Stimulated activated CD8-positive, alpha-beta memory T cell treated with anti-CD3 and anti-CD28 coated beads, Interleukin-7, amount 100 ng/mL, for 24 hours (primary cell): ENCODE results near the gene RNF223.
"Not testable (repeated sequence)": the region's sequence is repeated elsewhere in the genome, so short reads cannot be mapped to it uniquely, and the experiment has no call there.

Source experiments
- DNase-seq: peaks from one replicate; pipeline ENCODE4 v3.0.0-alpha.2; 2020; ENCODE audit warnings: low read depth

Gene RNF223

DNA sequence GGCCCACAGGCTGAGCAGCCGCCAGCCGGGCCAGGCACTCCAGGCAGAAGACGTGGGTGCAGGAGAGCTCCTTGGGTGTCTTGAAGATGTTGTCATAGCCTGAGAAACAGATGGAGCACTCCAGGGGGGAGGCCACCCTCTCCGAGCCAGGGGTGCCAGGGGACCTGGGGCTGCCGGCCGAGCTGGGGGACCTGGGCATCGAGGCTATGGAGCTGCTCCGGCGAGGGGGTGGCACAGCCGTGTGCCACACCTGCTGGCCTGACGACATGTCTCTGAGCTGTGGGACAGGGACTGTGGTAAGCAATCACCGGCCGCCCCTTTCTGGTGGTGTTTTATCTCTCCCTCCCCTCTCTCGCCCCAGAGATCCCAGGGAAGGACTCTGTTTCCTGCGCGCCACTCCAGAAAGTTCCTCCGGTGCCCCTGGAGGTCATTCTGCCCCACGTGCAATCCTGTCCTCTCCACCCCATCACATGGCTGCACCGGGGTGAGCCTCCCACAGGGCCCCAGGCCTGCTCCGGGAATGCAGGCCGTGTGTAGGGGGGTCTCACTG, 1.7 kb downstream of the RNF223 start:
- no peak for DNase-seq

DNA sequence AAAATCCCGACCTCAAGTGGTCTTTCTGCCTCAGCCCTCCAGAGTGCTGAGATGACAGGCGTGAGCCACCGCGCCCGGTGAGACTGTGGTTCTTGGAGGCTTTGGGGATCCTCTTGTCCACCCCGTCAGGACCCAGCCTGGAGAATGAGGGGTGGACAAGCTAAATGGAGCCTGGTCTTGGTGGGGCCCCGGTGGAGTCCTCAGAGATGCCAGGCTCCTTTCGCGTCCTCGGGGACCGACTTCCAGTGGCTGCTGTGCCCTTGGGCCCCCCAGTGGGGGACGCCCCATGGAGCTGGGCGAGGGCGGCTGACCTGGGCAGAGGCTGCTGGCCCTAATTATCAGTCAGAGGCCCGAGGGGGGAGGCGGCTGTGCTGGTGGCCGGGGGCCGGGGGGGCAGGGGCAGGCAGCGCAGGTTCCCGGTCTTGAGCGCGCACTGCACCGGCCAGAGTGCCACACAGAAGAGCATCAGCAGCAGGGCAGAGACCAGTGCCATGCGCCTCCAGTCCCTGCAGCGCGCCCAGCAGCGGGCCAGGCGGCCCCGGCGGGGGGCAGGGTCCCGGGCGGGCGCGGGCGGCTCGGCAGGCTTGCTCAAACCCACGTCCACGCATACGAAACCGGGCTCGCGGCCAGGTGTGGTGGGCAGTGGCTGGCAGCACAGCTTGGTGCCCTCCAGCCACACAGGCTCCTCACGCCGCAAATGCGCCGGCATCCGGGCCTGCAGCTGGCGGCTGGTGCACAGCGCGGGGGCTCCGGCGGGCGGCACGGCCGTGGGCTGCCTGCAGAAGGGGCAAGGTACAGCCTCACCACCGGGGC, 2.4 kb downstream of the RNF223 start:
- no peak for DNase-seq

DNA sequence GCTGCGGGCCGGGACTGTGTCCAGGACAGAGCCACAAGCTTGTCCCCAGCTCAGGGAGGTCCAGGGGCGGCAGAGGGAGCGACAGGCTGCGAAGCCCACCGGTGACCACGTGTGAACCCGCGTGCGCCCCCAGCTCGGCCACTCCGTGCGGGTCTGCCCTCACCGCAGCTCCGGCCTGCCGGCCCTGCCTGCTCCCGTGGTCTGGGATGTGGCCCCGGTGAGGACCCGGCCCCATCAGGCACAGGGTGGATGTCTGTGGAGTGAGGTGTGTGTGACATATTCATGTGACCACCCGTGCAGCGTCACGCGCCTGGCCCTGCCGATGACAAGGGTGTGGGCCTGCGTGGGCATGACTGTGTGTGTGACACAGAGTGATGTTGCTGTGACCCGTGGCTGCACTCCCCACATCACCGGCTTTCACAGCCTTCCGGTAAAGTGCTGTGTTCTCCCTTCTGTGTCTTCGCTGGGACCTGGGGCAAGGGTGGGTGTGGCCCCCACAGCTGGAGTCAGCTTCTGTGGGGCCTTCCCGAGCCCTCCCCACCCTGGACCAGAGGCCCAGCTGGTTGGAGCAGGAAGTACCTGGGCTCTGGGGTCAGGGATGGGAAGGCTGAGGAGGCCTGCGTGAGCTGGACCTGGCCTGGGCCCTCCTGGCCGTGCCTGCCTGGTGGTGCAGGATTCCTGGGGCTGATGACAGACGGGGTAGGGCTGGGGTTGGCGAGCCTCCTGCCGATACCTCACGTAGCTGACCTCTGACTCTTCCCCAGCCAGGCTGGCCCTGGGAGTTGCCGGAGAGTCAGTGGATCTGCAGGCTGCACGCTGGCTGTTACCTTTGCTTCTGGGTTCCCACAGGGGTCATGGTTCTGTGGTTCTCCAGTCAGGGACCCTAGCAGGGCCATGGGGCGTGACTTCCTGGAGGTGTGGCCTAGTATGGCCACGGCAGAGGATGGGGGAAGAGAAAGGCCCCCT, 4.1 kb downstream of the RNF223 start:
- DNase-seq: no peak

DNA sequence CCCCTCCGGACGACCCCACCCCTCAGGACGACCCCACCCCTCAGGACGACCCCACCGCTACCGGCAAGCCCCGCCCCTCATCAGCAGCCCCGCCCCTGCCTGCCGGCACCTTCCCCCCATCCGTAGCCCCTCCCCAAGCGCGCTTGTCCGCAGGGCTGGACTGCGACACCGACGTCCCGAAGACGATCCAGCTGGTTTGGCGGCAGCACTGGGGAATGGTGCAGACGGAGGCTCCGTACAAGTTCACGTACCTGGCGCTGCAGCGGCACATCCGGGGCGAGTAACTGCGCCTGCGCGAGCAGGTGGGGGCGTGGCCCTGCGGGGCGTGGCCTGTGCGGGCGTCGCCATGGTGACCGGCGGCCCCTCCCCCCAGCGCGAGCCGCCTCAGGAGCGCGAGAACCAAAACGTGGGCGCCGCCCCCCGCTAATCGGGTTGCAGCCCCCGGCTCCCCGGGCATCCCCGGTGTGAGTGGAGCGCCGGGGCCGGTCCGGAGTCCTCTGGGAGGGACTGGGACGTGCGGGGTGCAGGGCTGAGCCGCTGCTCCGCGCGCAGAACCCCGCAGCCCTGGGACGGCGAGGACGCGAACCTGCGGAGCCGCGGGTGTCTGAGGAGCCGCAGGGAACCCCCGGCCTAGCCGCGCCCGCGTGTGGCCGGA, 4.9 kb downstream of the RNF223 start:
- peak; percentile 75 for DNase-seq

DNA sequence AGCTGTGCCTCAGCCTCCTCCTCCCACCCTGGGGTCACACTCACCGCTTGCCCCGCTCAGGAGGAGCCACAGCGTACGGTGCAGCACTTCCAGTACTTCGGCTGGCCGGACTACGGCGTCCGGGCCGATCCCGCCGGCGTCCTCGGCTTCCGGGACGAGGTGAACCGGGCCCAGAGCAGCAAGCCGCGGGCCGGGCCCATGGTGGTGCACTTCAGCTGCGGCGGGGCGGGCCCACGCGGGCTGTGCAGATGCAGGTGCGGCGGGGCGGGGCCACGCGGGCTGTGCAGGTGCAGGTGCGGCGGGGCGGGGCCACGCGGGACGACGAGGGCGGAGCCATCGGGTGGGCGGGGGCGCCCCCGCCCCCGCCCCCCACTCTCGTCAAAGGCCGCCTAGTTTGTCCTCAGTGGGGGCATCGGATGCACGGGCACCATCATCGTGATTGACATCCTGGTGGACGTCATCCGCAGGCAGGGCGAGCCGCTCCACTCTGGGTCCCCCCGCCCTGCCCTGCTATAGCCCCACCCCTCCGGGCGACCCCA, 5.5 kb downstream of the RNF223 start:
- DNase-seq: no peak

DNA sequence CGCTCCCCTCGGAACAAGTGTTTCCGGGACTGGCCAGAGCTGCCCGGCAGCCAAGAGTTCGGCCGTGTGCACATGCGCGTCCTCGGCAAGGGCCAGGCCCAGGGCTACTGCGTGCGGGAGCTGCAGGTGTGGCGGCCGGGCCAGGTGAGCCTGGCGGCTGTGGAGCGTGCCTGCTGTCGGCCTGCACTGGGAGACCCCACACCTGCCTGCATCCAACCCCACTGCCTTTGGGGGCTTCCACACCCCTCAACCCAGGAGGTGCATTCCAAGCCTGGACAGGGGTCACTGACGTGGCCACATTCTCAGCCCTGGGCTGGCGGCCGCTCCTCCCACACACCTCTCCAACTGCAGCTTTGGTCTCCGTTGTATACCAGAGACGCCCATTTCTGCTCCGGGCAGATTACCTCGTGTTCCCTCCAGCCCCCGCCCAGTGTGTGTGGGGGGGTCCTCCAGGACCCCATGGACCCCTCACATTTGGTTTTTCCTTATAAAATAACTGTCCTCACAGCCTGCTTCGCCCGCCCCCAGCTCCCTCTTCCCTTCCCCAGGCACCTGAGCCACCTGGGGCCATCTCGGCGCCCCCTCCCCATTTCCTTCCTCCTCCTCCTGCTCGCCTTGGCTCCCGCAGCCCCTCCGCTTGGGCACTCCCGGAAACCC, 6.1 kb downstream of the RNF223 start:
- no peak for DNase-seq

DNA sequence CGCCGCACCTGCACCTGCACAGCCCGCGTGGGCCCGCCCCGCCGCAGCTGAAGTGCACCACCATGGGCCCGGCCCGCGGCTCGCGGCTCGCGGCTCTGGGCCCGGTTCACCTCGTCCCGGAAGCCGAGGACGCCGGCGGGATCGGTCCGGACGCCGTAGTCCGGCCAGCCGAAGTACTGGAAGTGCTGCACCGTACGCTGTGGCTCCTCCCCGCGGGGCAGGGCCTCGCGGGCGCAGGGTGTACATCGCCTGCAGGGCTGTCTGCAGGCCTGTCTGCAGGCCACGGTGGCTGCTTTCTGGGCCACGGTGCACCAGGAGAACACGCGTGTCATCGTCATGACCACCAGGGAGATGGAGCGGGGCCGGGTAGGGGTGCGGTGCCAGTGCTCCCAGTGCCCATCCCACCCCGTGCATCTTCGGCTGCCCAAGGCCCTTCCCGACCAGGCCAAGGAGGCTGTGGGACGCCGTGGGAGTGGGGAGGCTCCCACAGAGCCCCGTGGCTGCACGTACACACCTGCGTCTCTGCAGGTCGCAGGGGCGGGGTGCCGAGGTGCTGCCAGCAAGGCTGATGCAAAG, 6.7 kb downstream of the RNF223 start:
- no peak for DNase-seq

DNA sequence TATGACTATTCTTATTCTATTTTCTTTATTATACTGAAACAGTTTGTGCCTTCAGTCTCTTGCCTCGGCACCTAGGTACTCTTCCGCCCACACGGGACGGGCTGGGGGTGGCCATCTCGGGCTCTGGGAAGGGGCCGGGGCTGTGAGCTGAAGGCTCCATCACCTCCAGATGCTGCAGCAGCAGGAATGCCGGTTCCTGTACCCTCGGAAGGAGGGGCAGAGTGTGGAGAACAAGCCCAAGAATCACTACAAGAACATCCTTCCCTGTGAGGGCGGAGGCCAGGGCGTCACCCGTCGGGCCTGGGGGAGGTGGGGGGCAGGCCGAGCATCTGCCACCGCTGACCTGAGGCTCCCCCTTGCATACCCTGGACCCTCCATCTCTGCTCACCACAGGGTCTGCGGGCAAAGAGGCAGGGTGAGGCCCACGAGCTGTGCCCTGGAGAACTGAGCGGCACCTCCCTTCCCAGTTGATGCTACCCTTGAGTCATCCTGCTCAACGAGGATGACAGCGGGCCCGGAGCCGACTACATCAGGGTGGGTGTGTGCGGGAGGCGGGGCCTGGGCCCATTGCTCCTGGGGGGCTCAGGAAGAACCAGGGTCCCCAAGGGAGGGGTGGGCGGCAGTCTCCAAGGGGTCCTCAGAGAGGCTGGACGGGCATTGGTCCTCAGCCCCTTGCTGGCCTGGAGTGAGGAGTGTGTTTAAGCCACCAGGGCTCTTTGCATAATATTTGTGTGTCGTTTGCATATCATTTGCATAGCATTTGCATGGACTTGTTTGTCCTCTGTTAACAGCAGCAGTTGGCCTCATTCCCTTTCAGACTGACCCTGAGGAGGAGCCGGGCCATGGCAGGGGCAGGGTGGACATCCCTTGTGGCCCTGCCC, 7.5 kb downstream of the RNF223 start:
- no peak for DNase-seq

DNA sequence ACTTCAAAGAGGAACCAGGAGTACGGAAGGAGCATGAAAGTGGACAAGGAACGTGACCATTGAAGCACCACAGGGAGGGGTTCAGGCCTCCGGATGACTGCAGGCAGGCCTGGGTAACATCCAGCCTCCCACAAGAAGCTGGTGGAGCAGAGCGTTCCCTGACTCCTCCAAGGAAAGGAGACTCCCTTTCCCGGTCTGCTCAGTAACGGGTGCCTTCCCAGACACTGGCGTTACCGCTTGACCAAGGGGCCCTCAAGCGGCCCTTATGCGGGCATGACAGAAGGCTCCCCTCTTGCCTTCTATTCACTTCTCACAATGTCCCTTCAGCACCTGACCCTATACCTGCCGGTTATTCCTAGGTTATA, 8.2 kb downstream of the RNF223 start:
- DNase-seq: not testable (repeated sequence)

DNA sequence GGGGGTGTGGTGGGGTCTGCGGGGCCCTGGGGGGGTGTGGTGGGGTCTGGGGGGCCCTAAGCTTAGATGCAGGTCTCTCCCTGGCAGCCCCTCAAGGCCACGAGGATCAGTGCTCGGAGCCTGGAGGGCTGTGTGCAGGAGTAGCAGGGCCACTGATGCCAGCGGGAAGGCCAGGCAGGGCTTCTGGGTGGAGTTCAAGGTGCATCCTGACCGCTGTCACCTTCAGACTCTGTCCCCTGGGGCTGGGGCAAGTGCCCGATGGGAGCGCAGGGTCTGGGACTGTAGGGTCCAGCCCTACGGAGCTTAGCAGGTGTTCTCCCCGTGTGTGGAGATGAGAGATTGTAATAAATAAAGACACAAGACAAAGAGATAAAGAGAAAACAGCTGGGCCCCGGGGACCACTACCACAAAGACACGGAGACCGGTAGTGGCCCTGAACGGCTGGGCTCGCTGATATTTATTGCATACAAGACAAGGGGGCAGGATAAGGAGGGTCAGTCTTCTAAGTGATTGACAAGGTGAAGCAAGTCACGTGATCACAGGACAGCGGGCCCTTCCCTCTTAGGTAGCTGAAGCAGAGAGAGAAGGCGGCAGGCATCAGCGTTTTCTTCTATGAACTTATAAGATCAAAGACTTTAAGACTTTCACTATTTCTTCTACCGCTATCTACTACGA, 8.7 kb downstream of the RNF223 start:
- DNase-seq: no peak

DNA sequence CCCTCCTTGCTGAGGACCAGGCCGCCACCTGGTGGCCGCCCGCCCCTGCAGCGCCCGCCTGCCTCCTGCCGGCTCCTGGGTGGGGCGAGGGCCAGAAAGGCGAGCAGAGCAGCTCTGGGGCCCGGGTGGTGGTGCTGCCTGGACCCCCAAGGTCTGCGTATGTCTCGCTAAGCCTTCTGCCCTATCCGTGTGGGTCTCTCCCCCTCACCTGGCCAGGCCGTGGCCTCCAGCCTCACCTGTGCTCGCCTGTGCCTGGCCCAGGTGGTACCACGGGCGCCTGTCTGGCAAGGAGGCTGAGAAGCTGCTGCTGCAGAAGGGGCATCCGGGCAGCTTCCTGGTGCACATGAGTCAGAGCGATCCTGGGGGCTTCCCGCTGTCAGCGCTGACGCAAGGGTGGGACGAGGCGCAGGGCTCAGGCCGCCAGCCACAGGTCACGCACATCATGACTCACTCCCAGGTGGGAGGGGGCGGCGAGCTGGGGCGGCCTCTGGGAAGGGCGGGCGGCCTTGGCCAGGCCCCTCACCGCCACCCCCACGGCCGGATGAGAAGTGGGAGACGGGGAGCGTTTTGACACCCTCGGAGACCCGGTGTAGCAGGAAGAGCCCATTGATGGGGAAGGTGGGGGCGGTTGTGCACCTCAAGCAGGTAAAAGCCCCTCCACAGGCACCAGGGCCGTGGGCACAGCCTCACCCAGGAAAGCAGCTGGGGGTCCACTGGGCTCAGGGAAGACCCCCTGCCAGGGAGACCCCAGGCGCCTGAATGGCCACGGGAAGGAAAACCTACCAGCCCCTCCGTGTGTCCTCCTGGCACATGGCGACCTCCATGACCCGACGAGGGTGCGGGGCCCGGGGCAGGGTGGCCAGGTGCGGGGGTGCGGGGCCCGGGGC, 9.9 kb downstream of the RNF223 start:
- DNase-seq: peak; percentile 62

DNA sequence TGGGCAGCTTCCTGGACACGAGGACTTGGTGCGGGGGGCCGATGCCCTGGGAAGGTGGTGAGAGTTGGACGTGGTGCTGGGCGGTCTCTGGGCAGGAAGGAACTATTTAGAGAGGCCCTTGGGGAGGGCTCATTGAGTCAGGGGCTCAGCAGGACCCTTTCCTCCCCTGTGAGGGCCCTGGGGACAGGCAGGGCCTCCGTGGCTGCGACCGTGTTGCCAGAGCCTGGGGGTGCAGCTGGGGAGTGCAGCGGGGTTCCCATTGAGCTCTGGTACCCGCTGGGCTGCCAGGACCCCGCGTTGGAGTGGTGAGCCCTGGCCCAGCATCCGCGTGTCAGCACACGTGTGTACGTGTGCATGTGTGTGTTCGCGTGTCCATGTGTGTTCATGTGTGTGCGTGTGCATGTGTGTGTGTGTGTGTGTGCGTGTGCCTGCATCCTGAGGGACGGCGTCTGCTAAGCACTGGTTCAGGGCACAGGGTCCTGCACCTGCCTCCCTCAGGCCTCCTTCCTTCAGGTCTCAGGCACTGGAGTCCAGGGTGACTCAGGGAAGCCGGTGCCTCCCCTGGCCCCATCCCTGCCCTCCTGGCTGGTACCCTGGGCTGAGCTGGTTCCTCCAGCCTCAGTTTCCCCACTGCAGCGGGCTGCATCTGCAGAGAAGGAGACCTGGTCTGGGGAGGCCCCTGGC, 10.7 kb downstream of the RNF223 start:
- no peak for DNase-seq

DNA sequence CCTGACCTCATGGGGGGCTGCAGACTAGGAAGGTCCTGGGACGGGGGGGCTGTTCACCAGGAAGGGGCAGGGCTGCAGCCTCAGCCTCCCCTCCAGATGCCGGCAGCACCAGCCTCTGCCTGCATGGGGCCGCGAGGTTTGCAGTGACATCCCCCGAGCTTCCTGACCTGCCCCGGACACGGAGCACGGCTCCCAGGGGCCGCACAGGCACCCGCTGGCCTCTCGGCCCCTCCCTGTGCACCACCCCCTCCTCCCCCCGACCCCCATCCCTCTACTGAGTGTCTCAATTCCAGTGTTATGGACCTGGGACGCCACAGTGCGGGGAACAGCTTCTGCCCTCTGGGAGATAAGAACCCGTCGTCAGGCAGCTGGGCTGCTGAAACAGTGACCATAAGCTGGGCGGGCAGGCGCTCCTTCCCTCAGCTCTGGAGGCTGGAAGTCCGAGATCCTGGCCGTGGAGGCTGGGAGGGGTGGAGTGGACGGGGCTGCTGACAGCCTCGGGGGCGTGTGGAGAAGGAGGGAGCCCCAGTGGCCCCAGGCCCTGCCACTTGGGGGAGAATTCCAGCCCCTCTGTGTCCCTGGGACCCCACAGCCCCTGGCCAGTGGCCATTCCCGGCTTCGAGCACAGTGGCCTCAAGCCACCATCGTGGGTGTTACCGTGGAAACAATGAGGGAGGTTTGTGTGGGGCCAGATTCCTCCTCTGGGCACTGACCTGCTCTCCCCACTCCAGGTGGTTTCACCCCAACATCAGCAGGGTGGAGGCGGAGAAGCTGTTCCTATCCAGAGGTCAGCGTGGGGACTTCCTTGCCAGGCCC, 11.6 kb downstream of the RNF223 start:
- no peak for DNase-seq

DNA sequence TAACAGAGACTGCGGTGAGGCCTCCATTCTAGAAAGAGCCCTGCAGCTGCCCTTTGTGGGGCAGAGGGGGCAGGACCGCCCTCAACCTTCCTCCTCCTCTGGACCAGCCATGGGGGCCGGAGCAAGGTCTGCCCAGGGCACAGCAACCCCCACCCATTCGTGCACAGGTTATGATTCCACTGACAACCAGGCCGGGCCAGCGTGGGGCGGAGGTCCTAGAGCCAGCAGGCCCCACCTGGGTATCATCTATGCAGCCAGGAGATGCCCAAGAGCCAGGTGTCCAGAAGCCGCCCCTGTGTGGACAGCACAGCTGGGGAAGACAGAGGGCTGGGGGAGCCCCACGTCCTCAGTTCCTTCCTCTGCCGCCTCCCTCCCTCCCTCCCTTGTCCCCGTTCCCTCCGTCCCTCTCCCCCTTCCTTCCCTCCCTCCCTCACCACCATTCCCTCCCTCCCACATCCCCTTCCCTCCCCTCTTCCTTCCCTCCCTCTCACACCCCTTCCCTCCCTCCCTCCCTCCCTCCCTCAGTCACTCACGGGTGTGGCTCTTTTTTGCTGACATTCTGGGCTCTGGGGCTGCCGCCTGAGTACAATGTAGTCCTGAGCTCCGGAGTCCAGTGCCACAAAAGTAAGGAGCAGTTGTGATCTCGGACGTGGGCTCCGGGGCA, 12.3 kb downstream of the RNF223 start:
- DNase-seq: no peak

DNA sequence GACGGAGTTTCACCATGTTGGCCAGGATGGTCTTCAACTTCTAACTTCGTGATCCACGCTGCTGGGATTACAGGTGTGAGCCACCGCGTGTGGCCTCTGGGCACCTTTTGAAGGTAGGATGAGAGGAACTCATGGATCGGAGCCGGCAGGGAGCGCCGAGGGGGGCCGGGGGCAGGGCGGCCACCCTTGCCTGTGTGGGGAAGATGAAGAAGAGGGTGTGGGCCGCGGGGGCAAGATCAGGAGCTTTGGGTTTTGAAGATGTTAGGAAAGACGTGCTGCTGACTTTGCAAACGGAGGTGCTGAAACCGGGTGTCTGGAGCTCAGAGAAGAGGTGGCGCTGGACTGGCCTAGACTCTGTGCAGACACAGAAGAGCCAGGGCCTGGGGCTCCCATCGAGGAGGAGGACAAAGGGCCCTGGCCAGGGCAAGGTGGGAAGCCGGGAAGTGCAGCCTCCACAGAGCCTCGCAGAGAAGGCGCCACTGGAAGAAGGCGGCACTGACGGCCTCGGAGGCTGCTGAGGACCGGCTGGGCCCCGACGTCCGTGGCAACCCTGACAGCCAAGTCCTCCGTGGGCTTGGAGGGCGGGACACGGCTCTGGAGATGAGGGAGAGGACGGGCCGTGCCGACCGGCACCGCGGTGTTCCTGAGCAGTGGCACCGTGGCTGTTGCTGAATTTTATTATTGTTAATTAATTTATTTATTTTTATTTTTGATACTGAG, 13.7 kb downstream of the RNF223 start:
- DNase-seq: no peak
